Activated CD4-positive, alpha-beta T cell treated with anti-CD3 and anti-CD28 coated beads for 36 hours (primary cell): Measurements from ENCODE around the gene DTX4. TPM values are rescaled to one million over a fixed set of nuclear protein-coding genes. Genes with fewer than 3 reads are reported as not detected.
"Not testable (repeated sequence)": the region's sequence is repeated elsewhere in the genome, so short reads cannot be mapped to it uniquely, and the experiment has no call there.

Source experiments
- ATAC-seq: fragments of 200-7000 bp; cut with Tn5 transposase; one replicate; pipeline ENCODE4 v1.10.0; 2021; ENCODE audit warnings: mild to moderate bottlenecking, moderate library complexity
- CTCF ChIA-PET: fragments of 350-600 bp; sonication (Branson Sonifier 250); formaldehyde crosslinking; loops from one replicate; lab custom pipeline; 2021; ENCODE audit warnings: antibody characterized with exemption; lab: Charles Lee
- POLR2A ChIA-PET: fragments of 350-600 bp; sonication (Branson Sonifier 250); formaldehyde crosslinking; loops from one replicate; lab custom pipeline; 2021; ENCODE audit warnings: antibody characterized with exemption, inconsistent platforms; lab: Charles Lee
- DNase-seq: peaks from one replicate; pipeline ENCODE4 v3.0.0-alpha.2; 2020
- H3K27ac Mint-ChIP-seq: one replicate; pipeline ENCODE4 v1.8.0; 2021; ENCODE audit warnings: mixed read lengths
- H3K27me3 Mint-ChIP-seq: one replicate; pipeline ENCODE4 v1.8.0; 2021; ENCODE audit warnings: mixed read lengths
- H3K36me3 Mint-ChIP-seq: one replicate; pipeline ENCODE4 v1.8.0; 2021; ENCODE audit warnings: low read depth, mixed read lengths
- H3K4me1 Mint-ChIP-seq: one replicate; pipeline ENCODE4 v1.8.0; 2021; ENCODE audit warnings: mixed read lengths
- H3K4me3 Mint-ChIP-seq: one replicate; pipeline ENCODE4 v1.8.0; 2021; ENCODE audit warnings: mild to moderate bottlenecking, moderate library complexity, mixed read lengths
- H3K9me3 Mint-ChIP-seq: one replicate; pipeline ENCODE4 v1.8.0; 2021; ENCODE audit warnings: low read depth, mixed read lengths
- intact Hi-C, 2 experiments: fragments of 100-400 bp; cut with DNase I in 1 of 2; cut with micrococcal nuclease in 1 of 2; formaldehyde crosslinking; loops; one replicate each; pipeline versions ENCODE4 v1.14.2 to v1.15.1; 2022 to 2024; cut with DNase I, micrococcal nuclease
- total RNA-seq, 2 experiments: library from RNA; stranded (reverse); gene quantifications; one replicate each; pipeline ENCODE4 v1.2.3, GENCODE V29; 2021

The DTX4 gene
- under 1 TPM; 0.07 to 0.11 TPM for total RNA-seq

- CTCF ChIA-PET: interaction anchor here (0.5 to 9.2 kb wide), 37 partner anchors 8 to 1047 kb away, joined by 3 to 115 read pairs (median 6); partner anchors contain the start of genes MRPL16 and OR5A2
- no peaks in the 10 kb centered on the region for H3K9me3 Mint-ChIP-seq
- intact Hi-C loops: loop anchor here (1.0 to 5.0 kb wide), 8 partner anchors 15 to 631 kb away; no protein-coding TSS in a partner anchor
- H3K4me3 Mint-ChIP-seq: peak within 1 kb of the TSS; percentile 70
- ATAC-seq (peak; percentile 86), DNase-seq (peak; percentile 95)
- POLR2A ChIA-PET: interaction anchor here (0.7 to 1.0 kb wide), 3 partner anchors 19 to 65 kb away, joined by 3 to 15 read pairs (median 5); no protein-coding TSS in a partner anchor
- H3K36me3 Mint-ChIP-seq: no peaks in the 10 kb centered on the region
- no peak within 1 kb of the TSS for H3K27ac Mint-ChIP-seq
- peaks cover 17% of the 10 kb centered on the region for H3K4me1 Mint-ChIP-seq
- peaks cover 14% of the 10 kb centered on the region for H3K27me3 Mint-ChIP-seq
Measured at GRCh38 chr11:59171508-59172322, at the start of gene DTX4. TSS of gene DTX4 (plus strand) at chr11:59172132. CDS start at chr11:59172596, 464 bp downstream.

GRCh38 chr11:59135648-59136461 is 36.1 kb upstream of the DTX4 start:
- Mint-ChIP-seq H3K27ac (peak overlapping the region; percentile 61), H3K36me3 (peaks cover 35% of the 10 kb centered on the region), H3K4me1 (peaks cover 5% of the 10 kb centered on the region), H3K27me3 (no peaks in the 10 kb centered on the region), H3K9me3 (peaks cover 9% of the 10 kb centered on the region), H3K4me3 (peak overlapping the region; percentile 11)
- ATAC-seq (peak; percentile 100), DNase-seq (peak; percentile 93)
- intact Hi-C loops: loop anchor here (1.0 to 5.0 kb wide), 4 partner anchors 22 to 179 kb away; no protein-coding TSS in a partner anchor
- ChIA-PET POLR2A (no interaction called here), CTCF (interaction anchor here (0.6 to 3.0 kb wide), 45 partner anchors 8 to 556 kb away, joined by 3 to 42 read pairs (median 5); partner anchors contain the start of gene FAM111B)

GRCh38 chr11:59136551-59136950 is 35.4 kb upstream of the DTX4 start:
- H3K27ac Mint-ChIP-seq, POLR2A ChIA-PET: not testable (repeated sequence)
- CTCF ChIA-PET: interaction anchor here (0.6 to 3.0 kb wide), 32 partner anchors 8 to 484 kb away, joined by 3 to 42 read pairs (median 6); partner anchors contain the start of gene FAM111B

GRCh38 chr11:59137190-59137589 is 34.7 kb upstream of the DTX4 start:
- intact Hi-C loops: loop anchor here in 1 of 2 experiments (5.0 kb wide), 1 partner anchor 180 kb away; no protein-coding TSS in a partner anchor
- Mint-ChIP-seq H3K9me3 (peaks cover 4% of the 10 kb centered on the region), H3K4me3 (no peak overlapping the region), H3K27ac (no peak overlapping the region), H3K27me3 (no peaks in the 10 kb centered on the region), H3K36me3 (peaks cover 21% of the 10 kb centered on the region), H3K4me1 (peaks cover 18% of the 10 kb centered on the region)
- ChIA-PET POLR2A (no interaction called here), CTCF (interaction anchor here (0.5 to 2.1 kb wide), 4 partner anchors 21 to 485 kb away, joined by 3 to 5 read pairs (median 4); no protein-coding TSS in a partner anchor)
- DNase-seq (no peak), ATAC-seq (no peak)

More at GRCh38 chr11:59136551-59136950, 35.4 kb upstream of the DTX4 start:
- Mint-ChIP-seq H3K36me3 (peaks cover 28% of the 10 kb centered on the region), H3K4me1 (peaks cover 12% of the 10 kb centered on the region)
- not testable (repeated sequence) for H3K4me3 Mint-ChIP-seq, H3K9me3 Mint-ChIP-seq, DNase-seq, ATAC-seq, H3K27me3 Mint-ChIP-seq
- intact Hi-C loops: loop anchor here (1.0 to 5.0 kb wide), 4 partner anchors 22 to 179 kb away; no protein-coding TSS in a partner anchor

DNA sequence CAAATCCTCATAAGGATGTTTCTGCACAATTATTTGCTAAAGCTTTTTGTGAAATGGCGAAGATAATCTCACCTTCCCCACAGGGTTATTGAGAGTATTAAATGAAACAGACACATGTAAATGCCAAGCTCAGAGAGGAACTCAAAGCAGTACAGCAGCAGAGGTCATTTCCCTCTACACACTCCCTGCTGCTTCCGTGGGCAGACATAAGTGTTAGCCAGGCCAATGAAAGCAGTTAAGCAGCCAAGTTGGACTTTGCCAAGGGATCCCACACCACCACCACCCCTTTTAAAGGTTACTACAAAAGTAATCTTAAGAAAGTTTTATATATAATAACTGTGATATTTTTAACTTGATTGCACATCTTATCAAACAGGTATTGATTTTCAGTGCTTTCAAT is 33.3 kb upstream of the DTX4 start:
- DNase-seq (no peak), ATAC-seq (no peak)
- no peaks in the 10 kb centered on the region for H3K9me3 Mint-ChIP-seq
- intact Hi-C loops: loop anchor here in 1 of 2 experiments (5.0 kb wide), 1 partner anchor 181 kb away; no protein-coding TSS in a partner anchor
- H3K27me3 Mint-ChIP-seq: no peaks in the 10 kb centered on the region
- H3K4me3 Mint-ChIP-seq: no peak overlapping the region
- H3K27ac Mint-ChIP-seq: no peak overlapping the region
- POLR2A ChIA-PET: no interaction called here
- CTCF ChIA-PET: interaction anchor here (0.5 to 1.8 kb wide), 3 partner anchors 11 to 178 kb away, joined by 3 to 5 read pairs (median 4); no protein-coding TSS in a partner anchor
- H3K4me1 Mint-ChIP-seq: peaks cover 23% of the 10 kb centered on the region
- H3K36me3 Mint-ChIP-seq: peaks cover 10% of the 10 kb centered on the region

DNA sequence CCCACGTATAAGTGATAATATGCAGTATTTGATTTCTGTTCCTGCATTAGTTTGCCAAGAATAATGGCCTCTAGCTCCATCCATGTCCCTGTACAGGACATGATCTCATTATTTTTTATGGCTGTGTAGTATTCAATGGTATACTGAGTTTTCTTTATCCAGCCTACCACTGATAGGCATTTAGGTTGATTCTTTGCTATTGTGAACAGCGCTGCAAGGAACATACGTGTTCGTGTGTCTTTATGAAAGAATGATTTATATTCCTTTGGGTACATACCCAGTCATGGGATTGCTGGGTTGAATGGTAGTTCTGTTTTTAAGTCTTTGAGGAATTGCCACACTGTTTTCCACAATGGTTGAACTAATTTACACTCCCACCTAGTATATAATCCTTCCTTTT is 30.7 kb upstream of the DTX4 start:
- H3K27me3 Mint-ChIP-seq: no peaks in the 10 kb centered on the region
- POLR2A ChIA-PET: no interaction called here
- intact Hi-C loops: loop anchor here in 1 of 2 experiments (5.0 kb wide), 5 partner anchors 411 to 1714 kb away; partner anchors contain the start of genes OSBP, SLC43A3 and ZDHHC5
- H3K36me3 Mint-ChIP-seq: peaks cover 17% of the 10 kb centered on the region
- H3K4me1 Mint-ChIP-seq: peaks cover 33% of the 10 kb centered on the region
- peak overlapping the region; percentile 91 for H3K4me3 Mint-ChIP-seq
- CTCF ChIA-PET: interaction anchor here (1.1 to 9.6 kb wide), 4 partner anchors 12 to 89 kb away, joined by 3 to 130 read pairs (median 5); no protein-coding TSS in a partner anchor
- H3K9me3 Mint-ChIP-seq: no peaks in the 10 kb centered on the region
- ATAC-seq (no peak), DNase-seq (no peak)
- no peak overlapping the region for H3K27ac Mint-ChIP-seq

DNA sequence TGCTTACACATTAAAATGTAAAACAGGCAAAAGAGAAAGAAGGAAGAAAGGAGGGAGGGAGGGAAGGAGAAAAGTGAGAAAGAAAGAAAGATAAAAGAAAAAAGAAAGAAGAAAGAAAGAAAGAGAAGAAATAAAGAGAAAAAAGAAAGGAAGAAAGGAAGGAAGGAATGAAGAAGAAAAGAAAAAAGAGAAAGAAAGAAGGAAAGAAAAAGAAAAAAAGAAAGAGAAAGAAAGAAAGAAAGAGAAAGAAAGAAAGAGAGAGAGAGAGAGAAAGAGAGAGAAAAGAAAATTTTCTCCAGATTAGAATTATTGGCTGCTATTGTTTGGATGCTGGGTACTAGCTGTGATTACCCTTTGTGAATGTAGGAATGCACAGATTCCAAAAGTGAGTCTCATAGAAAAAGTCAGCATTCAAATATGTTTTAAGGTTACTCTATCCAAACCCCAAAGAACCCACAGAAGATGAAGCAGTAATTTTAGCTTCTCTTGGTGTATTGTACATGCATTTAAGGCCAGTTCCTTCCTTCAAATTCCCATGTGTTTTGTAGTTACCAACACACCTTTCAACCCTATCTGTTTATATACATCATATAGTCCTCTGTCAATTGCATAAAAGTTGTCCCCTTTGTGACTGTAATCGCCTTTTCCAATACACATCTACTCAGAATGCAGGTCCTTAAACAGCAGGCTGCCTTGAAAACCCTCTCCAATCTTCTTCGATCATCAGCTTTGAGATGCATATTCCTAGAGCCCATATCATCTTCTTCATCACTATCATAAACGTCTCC is 30.1 kb upstream of the DTX4 start:
- POLR2A ChIA-PET: interaction anchor here (0.9 to 1.4 kb wide), 3 partner anchors 11 to 35 kb away, joined by 3 to 7 read pairs (median 4); partner anchors contain the start of gene FAM111B
- peaks cover 40% of the 10 kb centered on the region for H3K4me1 Mint-ChIP-seq
- no peak for DNase-seq
- no peaks in the 10 kb centered on the region for H3K9me3 Mint-ChIP-seq
- H3K36me3 Mint-ChIP-seq: peaks cover 23% of the 10 kb centered on the region
- intact Hi-C loops: loop anchor here (1.0 to 5.0 kb wide), 9 partner anchors 17 to 1715 kb away; partner anchors contain the start of genes ZFP91 (in 2 of the 2), OSBP (in 1 of the 2), PATL1 (in 1 of the 2) and SLC43A3 (in 1 of the 2)
- peak overlapping the region; percentile 91 for H3K4me3 Mint-ChIP-seq
- no peaks in the 10 kb centered on the region for H3K27me3 Mint-ChIP-seq
- CTCF ChIA-PET: interaction anchor here (0.6 to 9.6 kb wide), 7 partner anchors 10 to 1971 kb away, joined by 3 to 130 read pairs (median 4); no protein-coding TSS in a partner anchor
- ATAC-seq: no peak
- H3K27ac Mint-ChIP-seq: peak overlapping the region; percentile 93

- H3K9me3 Mint-ChIP-seq: no peaks in the 10 kb centered on the region
- H3K27ac Mint-ChIP-seq: peak within 1 kb of the TSS; percentile 93
- peaks cover 32% of the 10 kb centered on the region for H3K36me3 Mint-ChIP-seq
- peaks cover 47% of the 10 kb centered on the region for H3K4me1 Mint-ChIP-seq
- ChIA-PET CTCF (interaction anchor here (0.6 to 9.6 kb wide), 7 partner anchors 9 to 575 kb away, joined by 3 to 130 read pairs (median 4); partner anchors contain the start of gene FAM111B), POLR2A (interaction anchor here (0.9 to 1.4 kb wide), 3 partner anchors 10 to 36 kb away, joined by 3 to 7 read pairs (median 4); partner anchors contain the start of gene FAM111B)
- intact Hi-C loops: loop anchor here (1.0 to 5.0 kb wide), 9 partner anchors 16 to 1716 kb away; partner anchors contain the start of genes ZFP91 (in 2 of the 2), OSBP (in 1 of the 2), PATL1 (in 1 of the 2) and SLC43A3 (in 1 of the 2)
- peak within 1 kb of the TSS; percentile 91 for H3K4me3 Mint-ChIP-seq
- ATAC-seq (peak; percentile 77), DNase-seq (peak; percentile 90)
- no peaks in the 10 kb centered on the region for H3K27me3 Mint-ChIP-seq
Measured at GRCh38 chr11:59142530-59143507, 29.1 kb upstream of the DTX4 start, which contains the start of gene FAM111A. TSS of gene FAM111A (plus strand) at chr11:59142856. CDS start at chr11:59148873, 6,017 bp downstream.
